ENCODE results near the gene MLIP.

GRCh38 chr6:54206510-54206909 is 95.3 kb downstream of the MLIP start:
- TF ChIP-seq POLR2A (IDR thresholded peaks at IDR 0.05; ENCODE audit: low read depth, low read length) (no peak), POLR2AphosphoS5 (IDR thresholded peaks at IDR 0.05; ENCODE audit: low read depth, low read length) (no peak)

Measured in GM12892 (cell line).